CD14-positive monocyte (primary cell): ENCODE results near the gene CTNND2. TPM values are rescaled to one million over a fixed set of nuclear protein-coding genes. Genes with fewer than 3 reads are reported as not detected.

Experiments used
- DNase-seq, 3 donors: peaks; one replicate each; pipeline ENCODE4 v3.0.0-alpha.2; 2011 to 2022
- H2AFZ ChIP-seq: 2 replicates; pipeline ENCODE4 v1.6.0; 2012; ENCODE audit warnings: mild to moderate bottlenecking, low read depth, low read length, inconsistent platforms; ENCODE audit not compliant: insufficient read depth, poor library complexity, severe bottlenecking
- H3K27ac ChIP-seq, 2 donors: 1 replicate in 1 of 2; 2 replicates in 1 of 2; pipeline ENCODE4 v1.5.1; 2012 to 2013; ENCODE audit warnings: low read length in 2 of 2, control low read depth in 1 of 2, inconsistent platforms in 1 of 2, low read depth in 1 of 2, mild to moderate bottlenecking in 1 of 2
- H3K27me3 ChIP-seq, 2 donors: one replicate each; pipeline versions ENCODE4 v1.6.0 to v1.6.1; 2011 to 2013; ENCODE audit warnings: low read length in 2 of 2; ENCODE audit not compliant: control insufficient read depth in 2 of 2, insufficient read depth in 2 of 2
- H3K36me3 ChIP-seq, 2 donors: replicated peaks in 1 of 2; 1 replicate in 1 of 2; 2 replicates in 1 of 2; pipeline versions ENCODE4 v1.5.1 to v1.6.1; 2012 to 2013; ENCODE audit warnings: low read length in 2 of 2, control low read depth in 1 of 2, inconsistent platforms in 1 of 2, mild to moderate bottlenecking in 1 of 2; ENCODE audit not compliant: insufficient read depth in 2 of 2, control insufficient read depth in 1 of 2
- H3K4me1 ChIP-seq, 2 donors: 1 replicate in 1 of 2; 2 replicates in 1 of 2; pipeline versions ENCODE4 v1.5.1 to v1.6.1; 2012 to 2013; ENCODE audit warnings: low read length in 2 of 2, control low read depth in 1 of 2, inconsistent platforms in 1 of 2, mild to moderate bottlenecking in 1 of 2, moderate library complexity in 1 of 2; ENCODE audit not compliant: insufficient read depth in 2 of 2, control insufficient read depth in 1 of 2
- H3K4me2 ChIP-seq: replicated peaks from 2 replicates; pipeline ENCODE3; 2012; ENCODE audit warnings: low read length, moderate library complexity, mild to moderate bottlenecking; ENCODE audit not compliant: poor library complexity, severe bottlenecking; ENCODE audit errors: extremely low read depth
- H3K4me3 ChIP-seq, 3 experiments: fragments of 200-600 bp in 1 of 3; sonication (generic) in 1 of 3; replicated peaks in 1 of 3; 1 replicate in 2 of 3; 2 replicates in 1 of 3; pipeline ENCODE4 v1.5.1; 2011 to 2013; ENCODE audit warnings: low read length in 3 of 3, mild to moderate bottlenecking in 3 of 3, control low read depth in 2 of 3, low read depth in 2 of 3, inconsistent platforms in 1 of 3, moderate library complexity in 1 of 3
- H3K79me2 ChIP-seq: 2 replicates; pipeline ENCODE4 v1.6.0; 2012; ENCODE audit warnings: mild to moderate bottlenecking, control low read depth, inconsistent platforms, low read length, moderate library complexity; ENCODE audit not compliant: insufficient read depth
- H3K9ac ChIP-seq: 2 replicates; pipeline ENCODE4 v1.6.0; 2017; ENCODE audit warnings: low read length, mild to moderate bottlenecking; ENCODE audit not compliant: insufficient read depth, poor library complexity, severe bottlenecking
- H3K9me3 ChIP-seq, 2 donors: replicated peaks in 1 of 2; 1 replicate in 1 of 2; 2 replicates in 1 of 2; pipeline versions ENCODE4 v1.5.1 to v1.6.1; 2012 to 2013; ENCODE audit warnings: low read length in 2 of 2, control low read depth in 1 of 2; ENCODE audit not compliant: control insufficient read depth in 1 of 2, insufficient read depth in 1 of 2
- H4K20me1 ChIP-seq: 2 replicates; pipeline ENCODE4 v1.6.0; 2012; ENCODE audit warnings: mild to moderate bottlenecking, low read length, control low read depth, moderate library complexity; ENCODE audit not compliant: insufficient read depth
- H3K27ac Mint-ChIP-seq, 7 donors: one replicate each; pipeline ENCODE4 v1.8.0; 2020; ENCODE audit warnings: mild to moderate bottlenecking in 7 of 7, mixed read lengths in 7 of 7, moderate library complexity in 6 of 7, inconsistent platforms in 2 of 7
- H3K27me3 Mint-ChIP-seq, 3 donors: one replicate each; pipeline ENCODE4 v1.8.0; 2021 to 2022; ENCODE audit warnings: low read depth in 3 of 3, mild to moderate bottlenecking in 3 of 3, mixed read lengths in 3 of 3, moderate library complexity in 3 of 3, inconsistent platforms in 1 of 3
- H3K36me3 Mint-ChIP-seq, 2 donors: one replicate each; pipeline ENCODE4 v1.8.0; 2020; ENCODE audit warnings: mixed read lengths in 2 of 2, inconsistent platforms in 1 of 2, mild to moderate bottlenecking in 1 of 2
- H3K4me1 Mint-ChIP-seq: one replicate; pipeline ENCODE4 v1.8.0; 2020; ENCODE audit warnings: mild to moderate bottlenecking, mixed read lengths
- H3K4me3 Mint-ChIP-seq, 2 donors: one replicate each; pipeline ENCODE4 v1.8.0; 2020; ENCODE audit warnings: mild to moderate bottlenecking in 2 of 2, mixed read lengths in 2 of 2, moderate library complexity in 1 of 2
- H3K9me3 Mint-ChIP-seq, 7 donors: one replicate each; pipeline ENCODE4 v1.8.0; 2020 to 2022; ENCODE audit warnings: mixed read lengths in 7 of 7, mild to moderate bottlenecking in 6 of 7, moderate library complexity in 6 of 7, inconsistent platforms in 2 of 7
- WGBS: methylation state at CpG from one replicate; pipeline ENCODE4 v1.1.5; 2013; ENCODE audit warnings: missing lambda C conversion rate; ENCODE audit not compliant: insufficient coverage; 5-methylcytosine and 5-hydroxymethylcytosine counted together
- intact Hi-C, 2 donors: fragments of 100-400 bp; cut with micrococcal nuclease; formaldehyde crosslinking; loops; one replicate each; pipeline versions ENCODE4 v1.15.0 to v1.15.1; 2023
- polyA plus RNA-seq, 3 donors: library from polyadenylated mRNA; depleted of rRNA in 1 of 3; unstranded in 2 of 3; stranded (reverse) in 1 of 3; fragments of 300-500 nt in 2 of 3; fragments of >200 nt in 1 of 3; fragmentation: Illumina TruSeq in 2 of 3; gene quantifications; 1 replicate in 2 of 3; 2 replicates in 1 of 3; pipeline ENCODE4 v1.2.3, GENCODE V29; 2012 to 2021
- TF ChIP-seq, protein P1 (sequence below): fragments of 200-600 bp; IDR thresholded peaks from one replicate; pipeline ENCODE4 v1.8.0; 2022; ENCODE audit warnings: antibody characterized with exemption, mild to moderate bottlenecking

Gene CTNND2
- polyA plus RNA-seq, 3 donors: not detected

- no peak for DNase-seq
- Histone ChIP-seq H3K36me3 (no peaks in the 10 kb centered on the region), H3K79me2 (no peaks in the 10 kb centered on the region), H3K27me3 (no peaks in the 10 kb centered on the region), H3K9ac (no peak overlapping the region), H2AFZ (no peak overlapping the region), H4K20me1 (no peaks in the 10 kb centered on the region), H3K4me1 (no peaks in the 10 kb centered on the region), H3K27ac (no peak overlapping the region), H3K9me3 (no peaks in the 10 kb centered on the region), H3K4me3 (no peak overlapping the region), H3K4me2 (no peak overlapping the region)
- peaks cover 0 to 4% (median 2%) of the 10 kb centered on the region in 7 donors for H3K9me3 Mint-ChIP-seq
- TF ChIP-seq, protein P1, sequence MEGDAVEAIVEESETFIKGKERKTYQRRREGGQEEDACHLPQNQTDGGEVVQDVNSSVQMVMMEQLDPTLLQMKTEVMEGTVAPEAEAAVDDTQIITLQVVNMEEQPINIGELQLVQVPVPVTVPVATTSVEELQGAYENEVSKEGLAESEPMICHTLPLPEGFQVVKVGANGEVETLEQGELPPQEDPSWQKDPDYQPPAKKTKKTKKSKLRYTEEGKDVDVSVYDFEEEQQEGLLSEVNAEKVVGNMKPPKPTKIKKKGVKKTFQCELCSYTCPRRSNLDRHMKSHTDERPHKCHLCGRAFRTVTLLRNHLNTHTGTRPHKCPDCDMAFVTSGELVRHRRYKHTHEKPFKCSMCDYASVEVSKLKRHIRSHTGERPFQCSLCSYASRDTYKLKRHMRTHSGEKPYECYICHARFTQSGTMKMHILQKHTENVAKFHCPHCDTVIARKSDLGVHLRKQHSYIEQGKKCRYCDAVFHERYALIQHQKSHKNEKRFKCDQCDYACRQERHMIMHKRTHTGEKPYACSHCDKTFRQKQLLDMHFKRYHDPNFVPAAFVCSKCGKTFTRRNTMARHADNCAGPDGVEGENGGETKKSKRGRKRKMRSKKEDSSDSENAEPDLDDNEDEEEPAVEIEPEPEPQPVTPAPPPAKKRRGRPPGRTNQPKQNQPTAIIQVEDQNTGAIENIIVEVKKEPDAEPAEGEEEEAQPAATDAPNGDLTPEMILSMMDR: no peak
- no peaks in the 10 kb centered on the region for H3K27me3 Mint-ChIP-seq
- intact Hi-C loops: no loop called here
- WGBS: no CpG with 5 or more reads among the region's 1 CpG
- H3K36me3 Mint-ChIP-seq: no peaks in the 10 kb centered on the region
- H3K27ac Mint-ChIP-seq: no peak overlapping the region
- H3K4me1 Mint-ChIP-seq: no peaks in the 10 kb centered on the region
- H3K4me3 Mint-ChIP-seq: no peak overlapping the region
Observed at GRCh38 chr5:11791792-11792191, 112.5 kb downstream of the CTNND2 start.

DNA sequence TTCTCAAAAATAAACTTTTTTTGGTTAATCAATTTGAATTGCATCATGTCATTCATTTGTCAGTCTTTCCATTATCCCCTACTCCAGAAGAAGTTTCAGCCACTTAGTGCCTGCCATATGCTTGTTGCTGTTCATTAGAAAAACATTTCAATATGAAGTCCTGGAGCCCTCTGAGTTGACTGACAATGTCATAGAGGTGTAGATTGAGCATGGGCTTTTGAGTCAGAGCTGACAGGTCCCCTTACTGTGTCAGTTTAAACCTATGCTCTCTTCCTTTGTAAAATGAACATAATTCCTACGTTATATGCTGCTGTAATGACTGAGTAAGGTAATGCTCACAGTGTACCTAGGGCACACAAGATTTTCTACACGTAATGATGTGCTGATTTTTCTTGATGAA lies 114.0 kb downstream of the CTNND2 start:
- no peaks in the 10 kb centered on the region for H3K79me2 ChIP-seq
- H3K9me3 ChIP-seq: no peaks in the 10 kb centered on the region
- TF ChIP-seq, protein P1: no peak
- Mint-ChIP-seq H3K27ac (no peak overlapping the region), H3K36me3 (no peaks in the 10 kb centered on the region), H3K4me3 (no peak overlapping the region), H3K9me3 (peaks cover 0 to 6% (median 2%) of the 10 kb centered on the region in 7 donors), H3K27me3 (no peaks in the 10 kb centered on the region), H3K4me1 (no peaks in the 10 kb centered on the region)
- DNase-seq: no peak
- H3K4me3 ChIP-seq: no peak overlapping the region
- no peak overlapping the region for H3K9ac ChIP-seq
- no peaks in the 10 kb centered on the region for H4K20me1 ChIP-seq
- intact Hi-C loops: no loop called here
- H3K36me3 ChIP-seq: no peaks in the 10 kb centered on the region
- no peak overlapping the region for H3K27ac ChIP-seq
- no peak overlapping the region for H3K4me2 ChIP-seq
- no peaks in the 10 kb centered on the region for H3K27me3 ChIP-seq
- no CpG with 5 or more reads among the region's 2 CpGs for WGBS
- H2AFZ ChIP-seq: no peak overlapping the region
- H3K4me1 ChIP-seq: no peaks in the 10 kb centered on the region
